CD4-positive, alpha-beta T cell (primary cell): Measurements from ENCODE around the gene VPS45. TPM values are rescaled to one million over a fixed set of nuclear protein-coding genes. Genes with fewer than 3 reads are reported as not detected.

Source experiments
- ATAC-seq: fragments of 200-7000 bp; cut with Tn5 transposase; one replicate; pipeline ENCODE4 v1.10.0; 2022; ENCODE audit warnings: mild to moderate bottlenecking; ENCODE audit not compliant: poor library complexity
- CTCF ChIA-PET: fragments of 350-600 bp; sonication (Branson Sonifier 250); formaldehyde crosslinking; loops from one replicate; lab custom pipeline; 2021; ENCODE audit warnings: antibody characterized with exemption, inconsistent platforms; lab: Charles Lee
- POLR2A ChIA-PET: fragments of 350-600 bp; sonication (Branson Sonifier 250); formaldehyde crosslinking; loops from one replicate; lab custom pipeline; 2021; ENCODE audit warnings: antibody characterized with exemption, inconsistent platforms; lab: Charles Lee
- DNase-seq, 14 experiments: peaks; one replicate each; pipeline ENCODE4 v3.0.0-alpha.2; 2013 to 2020; ENCODE audit warnings: mixed read lengths in 2 of 14
- H3K27ac ChIP-seq, 2 donors: one replicate each; pipeline versions ENCODE4 v1.5.1 to v1.7.0; 2013; ENCODE audit warnings: low read length in 2 of 2, low read depth in 1 of 2, mild to moderate bottlenecking in 1 of 2
- H3K27me3 ChIP-seq, 2 experiments: 1 replicate in 1 of 2; 2 replicates in 1 of 2; pipeline versions ENCODE4 v1.6.1 to v1.7.0; 2013; ENCODE audit warnings: low read length in 2 of 2, control low read depth in 1 of 2, mild to moderate bottlenecking in 1 of 2, moderate library complexity in 1 of 2; ENCODE audit not compliant: insufficient read depth in 2 of 2, control insufficient read depth in 1 of 2
- H3K36me3 ChIP-seq: one replicate; pipeline ENCODE4 v1.6.1; 2013; ENCODE audit warnings: low read length, control low read depth; ENCODE audit not compliant: insufficient read depth
- H3K4me1 ChIP-seq: one replicate; pipeline ENCODE4 v1.6.1; 2013; ENCODE audit warnings: low read length, control low read depth; ENCODE audit not compliant: insufficient read depth
- H3K4me3 ChIP-seq: one replicate; pipeline ENCODE4 v1.5.1; 2013; ENCODE audit warnings: mild to moderate bottlenecking, low read length, moderate library complexity
- H3K9me3 ChIP-seq, 2 experiments: 1 replicate in 1 of 2; 2 replicates in 1 of 2; pipeline versions ENCODE4 v1.6.1 to v1.7.0; 2013; ENCODE audit warnings: low read length in 2 of 2, mild to moderate bottlenecking in 2 of 2, control low read depth in 1 of 2, moderate library complexity in 1 of 2; ENCODE audit not compliant: control insufficient read depth in 1 of 2, insufficient read depth in 1 of 2
- H3K27ac Mint-ChIP-seq: one replicate; pipeline ENCODE4 v1.8.0; 2020; ENCODE audit warnings: mixed read lengths
- H3K27me3 Mint-ChIP-seq: one replicate; pipeline ENCODE4 v1.8.0; 2021; ENCODE audit warnings: mixed read lengths
- H3K36me3 Mint-ChIP-seq: one replicate; pipeline ENCODE4 v1.8.0; 2021; ENCODE audit warnings: low read depth, mixed read lengths
- H3K4me1 Mint-ChIP-seq: one replicate; pipeline ENCODE4 v1.8.0; 2021; ENCODE audit warnings: low read depth, mixed read lengths
- H3K4me3 Mint-ChIP-seq: one replicate; pipeline ENCODE4 v1.8.0; 2020; ENCODE audit warnings: mild to moderate bottlenecking, mixed read lengths
- H3K9me3 Mint-ChIP-seq: one replicate; pipeline ENCODE4 v1.8.0; 2020; ENCODE audit warnings: mixed read lengths
- intact Hi-C, 2 experiments: fragments of 100-400 bp; cut with DNase I in 1 of 2; cut with micrococcal nuclease in 1 of 2; formaldehyde crosslinking; loops; one replicate each; pipeline versions ENCODE4 v1.15.1 to v1.9.0; 2023 to 2025; cut with DNase I, micrococcal nuclease
- total RNA-seq, 174 experiments: library from RNA in 2 of 174; stranded (reverse) in 2 of 174; gene quantifications; one replicate each; pipeline ENCODE4 v1.2.3 and lab custom pipeline; 2021 to 2026
- TF ChIP-seq, protein P1 (sequence below): fragments of 200-600 bp; IDR thresholded peaks from one replicate; pipeline ENCODE4 v1.8.0; 2022; ENCODE audit warnings: antibody characterized with exemption, mild to moderate bottlenecking

VPS45 gene
- total RNA-seq, 2 experiments from 2014 or later: 9.6 to 10.7 TPM

DNA sequence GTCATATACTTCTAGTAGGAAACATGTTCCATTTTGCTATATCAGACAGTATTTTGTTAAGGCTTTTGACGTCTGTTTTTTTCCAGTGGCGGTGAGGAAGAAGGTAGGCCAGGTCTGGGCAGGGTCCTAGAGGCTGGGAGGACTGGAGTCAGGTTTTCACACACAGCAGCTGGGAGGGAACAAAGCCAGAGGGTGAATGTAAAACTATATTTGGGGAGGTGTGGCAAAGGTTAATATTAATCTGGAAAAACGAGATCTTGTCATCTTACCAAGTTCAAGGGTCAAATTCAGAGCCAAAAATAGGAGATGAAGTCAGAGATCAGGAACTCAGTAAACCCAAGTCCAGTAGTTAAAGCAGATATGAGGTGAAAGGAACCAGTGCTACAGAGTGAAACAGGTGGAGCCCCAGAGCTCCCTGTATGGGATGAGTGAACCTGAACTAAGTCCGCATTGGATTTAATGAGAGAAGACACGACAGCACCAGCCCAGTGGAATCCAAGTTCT, 46.3 kb upstream of the VPS45 start:
- H3K36me3 Mint-ChIP-seq: no peaks in the 10 kb centered on the region
- H3K4me1 Mint-ChIP-seq: no peaks in the 10 kb centered on the region
- Histone ChIP-seq H3K27ac (no peak overlapping the region), H3K36me3 (no peaks in the 10 kb centered on the region), H3K9me3 (no peaks in the 10 kb centered on the region), H3K4me1 (no peaks in the 10 kb centered on the region), H3K4me3 (no peak overlapping the region), H3K27me3 (no peaks in the 10 kb centered on the region)
- TF ChIP-seq, protein P1, sequence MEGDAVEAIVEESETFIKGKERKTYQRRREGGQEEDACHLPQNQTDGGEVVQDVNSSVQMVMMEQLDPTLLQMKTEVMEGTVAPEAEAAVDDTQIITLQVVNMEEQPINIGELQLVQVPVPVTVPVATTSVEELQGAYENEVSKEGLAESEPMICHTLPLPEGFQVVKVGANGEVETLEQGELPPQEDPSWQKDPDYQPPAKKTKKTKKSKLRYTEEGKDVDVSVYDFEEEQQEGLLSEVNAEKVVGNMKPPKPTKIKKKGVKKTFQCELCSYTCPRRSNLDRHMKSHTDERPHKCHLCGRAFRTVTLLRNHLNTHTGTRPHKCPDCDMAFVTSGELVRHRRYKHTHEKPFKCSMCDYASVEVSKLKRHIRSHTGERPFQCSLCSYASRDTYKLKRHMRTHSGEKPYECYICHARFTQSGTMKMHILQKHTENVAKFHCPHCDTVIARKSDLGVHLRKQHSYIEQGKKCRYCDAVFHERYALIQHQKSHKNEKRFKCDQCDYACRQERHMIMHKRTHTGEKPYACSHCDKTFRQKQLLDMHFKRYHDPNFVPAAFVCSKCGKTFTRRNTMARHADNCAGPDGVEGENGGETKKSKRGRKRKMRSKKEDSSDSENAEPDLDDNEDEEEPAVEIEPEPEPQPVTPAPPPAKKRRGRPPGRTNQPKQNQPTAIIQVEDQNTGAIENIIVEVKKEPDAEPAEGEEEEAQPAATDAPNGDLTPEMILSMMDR: no peak
- intact Hi-C loops: no loop called here
- no peak for ATAC-seq
- ChIA-PET POLR2A (no interaction called here), CTCF (interaction anchor here (0.6 kb wide), 1 partner anchor 629 kb away, joined by 5 read pairs; no protein-coding TSS in a partner anchor)
- H3K4me3 Mint-ChIP-seq: no peak overlapping the region
- H3K27me3 Mint-ChIP-seq: peaks cover 3% of the 10 kb centered on the region
- no peak for DNase-seq
- no peaks in the 10 kb centered on the region for H3K9me3 Mint-ChIP-seq
- no peak overlapping the region for H3K27ac Mint-ChIP-seq

DNA sequence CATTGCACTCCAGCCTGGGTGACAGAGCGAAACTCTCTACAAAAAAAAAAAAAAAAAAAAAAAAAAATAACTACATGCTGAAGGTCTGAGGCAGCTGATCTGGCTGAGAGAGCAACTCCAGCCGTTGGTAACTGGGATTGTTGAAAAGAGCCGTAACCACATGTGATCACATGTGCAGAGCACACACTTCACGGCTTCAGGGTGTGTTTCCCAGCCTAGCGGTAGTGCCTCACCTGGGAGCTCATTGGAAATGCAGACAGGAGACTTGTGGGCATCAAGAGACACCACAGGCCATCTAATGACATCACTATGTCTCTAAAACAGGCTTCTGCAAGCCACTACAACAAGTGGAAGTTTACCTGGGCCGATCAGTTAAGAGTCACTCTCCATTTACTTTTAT, 45.2 kb upstream of the VPS45 start:
- DNase-seq (no peak), ATAC-seq (no peak)
- ChIA-PET POLR2A (no interaction called here), CTCF (no interaction called here)
- no peaks in the 10 kb centered on the region for H3K36me3 ChIP-seq
- no peak overlapping the region for H3K27ac ChIP-seq
- H3K4me3 ChIP-seq: no peak overlapping the region
- no peaks in the 10 kb centered on the region for H3K36me3 Mint-ChIP-seq
- no peaks in the 10 kb centered on the region for H3K27me3 ChIP-seq
- H3K9me3 Mint-ChIP-seq: no peaks in the 10 kb centered on the region
- no peaks in the 10 kb centered on the region for H3K4me1 ChIP-seq
- no peak overlapping the region for H3K27ac Mint-ChIP-seq
- H3K4me1 Mint-ChIP-seq: no peaks in the 10 kb centered on the region
- H3K27me3 Mint-ChIP-seq: peaks cover 3% of the 10 kb centered on the region
- no peaks in the 10 kb centered on the region for H3K9me3 ChIP-seq
- intact Hi-C loops: no loop called here
- TF ChIP-seq, protein P1: no peak
- no peak overlapping the region for H3K4me3 Mint-ChIP-seq

DNA sequence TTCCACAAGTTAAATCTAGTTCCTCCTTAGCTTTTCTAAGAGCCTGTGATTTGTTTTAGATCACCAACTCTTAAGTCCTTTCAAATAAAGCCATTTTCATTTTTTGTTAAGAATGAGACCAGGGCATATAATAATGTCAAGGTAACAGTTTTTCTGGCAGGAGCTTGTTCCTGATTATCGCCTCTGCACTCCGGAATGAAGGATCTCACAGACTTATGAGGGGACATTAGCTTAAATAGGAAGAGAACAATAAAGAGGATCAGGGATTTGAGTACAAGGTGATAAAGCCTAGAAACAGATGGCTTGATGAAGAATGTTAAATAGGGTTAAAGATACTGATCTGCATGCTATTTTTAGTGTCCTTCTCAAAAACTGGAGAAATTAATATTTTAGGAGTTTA, 43.4 kb upstream of the VPS45 start:
- H3K27me3 Mint-ChIP-seq: peaks cover 3% of the 10 kb centered on the region
- ATAC-seq (no peak), DNase-seq (no peak)
- Histone ChIP-seq H3K4me1 (no peaks in the 10 kb centered on the region), H3K9me3 (no peaks in the 10 kb centered on the region), H3K27ac (no peak overlapping the region), H3K27me3 (no peaks in the 10 kb centered on the region), H3K4me3 (no peak overlapping the region), H3K36me3 (no peaks in the 10 kb centered on the region)
- ChIA-PET POLR2A (no interaction called here), CTCF (interaction anchor here (0.6 to 1.1 kb wide), 2 partner anchors 94 to 102 kb away, joined by 3 read pairs; no protein-coding TSS in a partner anchor)
- intact Hi-C loops: no loop called here
- TF ChIP-seq, protein P1: no peak
- no peak overlapping the region for H3K27ac Mint-ChIP-seq
- no peaks in the 10 kb centered on the region for H3K9me3 Mint-ChIP-seq
- H3K4me1 Mint-ChIP-seq: no peaks in the 10 kb centered on the region
- H3K4me3 Mint-ChIP-seq: no peak overlapping the region
- no peaks in the 10 kb centered on the region for H3K36me3 Mint-ChIP-seq
